Upper lobe of left lung (tissue), 4 donors: ENCODE data around the gene FOXP4.

Experiments used
- CTCF ChIP-seq, 6 experiments: fragments of 450-650 bp in 4 of 6; fragments of 200-600 bp in 2 of 6; sonication (generic) in 2 of 6; IDR thresholded peaks; one replicate each; pipeline ENCODE4 v1.5.1; 2016 to 2019; ENCODE audit warnings: antibody characterized with exemption in 6 of 6
- EP300 ChIP-seq, 4 donors: sonication (generic); formaldehyde crosslinking; IDR thresholded peaks; one replicate each; pipeline ENCODE4 v1.5.1; 2017; ENCODE audit warnings: antibody characterized with exemption in 4 of 4, control low read depth in 2 of 4
- POLR2A ChIP-seq, 4 donors: fragments of 450-650 bp; IDR thresholded peaks; one replicate each; pipeline ENCODE4 v1.5.1; 2016 to 2017; ENCODE audit warnings: antibody characterized with exemption in 4 of 4, mild to moderate bottlenecking in 2 of 4
- POLR2AphosphoS5 ChIP-seq, 2 donors: sonication (generic); formaldehyde crosslinking; IDR thresholded peaks; one replicate each; pipeline ENCODE4 v1.5.1; 2017; ENCODE audit warnings: antibody characterized with exemption in 2 of 2

DNA sequence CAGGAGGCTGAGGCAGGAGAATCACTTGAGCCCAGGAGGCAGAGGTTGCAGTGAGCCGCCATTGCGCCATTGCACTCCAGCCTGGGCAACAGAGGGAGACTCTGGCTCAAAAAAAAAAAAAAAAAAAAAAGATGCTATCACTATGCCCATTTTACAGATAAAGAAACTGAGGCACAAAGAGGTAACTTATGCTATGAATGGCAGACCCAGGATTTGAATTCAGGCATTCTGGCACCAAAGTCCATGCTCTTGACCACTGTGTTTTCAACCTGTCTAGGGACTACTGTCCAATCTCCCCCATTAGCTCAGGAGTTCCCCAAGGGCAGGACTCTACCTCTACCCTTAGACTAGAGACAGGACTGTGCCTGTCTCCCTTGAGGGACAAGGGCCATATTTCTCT, 82.9 kb downstream of the FOXP4 start:
- TF ChIP-seq EP300 (IDR thresholded peaks at IDR 0.05) (no peak), CTCF (IDR thresholded peaks at IDR 0.05) (no peak), POLR2A (IDR thresholded peaks at IDR 0.05) (no peak), POLR2AphosphoS5 (IDR thresholded peaks at IDR 0.05) (no peak)
